Measurements from ENCODE around the gene TMOD2. TPM values are rescaled to one million over a fixed set of nuclear protein-coding genes. Genes with fewer than 3 reads are reported as not detected.

TMOD2 gene
- total and polyA plus RNA-seq, 2 of the 8 experiments (the other 6 are each of a cell fraction or from before 2014, with no cell fraction given): 0.80 to 6.5 TPM

DNA sequence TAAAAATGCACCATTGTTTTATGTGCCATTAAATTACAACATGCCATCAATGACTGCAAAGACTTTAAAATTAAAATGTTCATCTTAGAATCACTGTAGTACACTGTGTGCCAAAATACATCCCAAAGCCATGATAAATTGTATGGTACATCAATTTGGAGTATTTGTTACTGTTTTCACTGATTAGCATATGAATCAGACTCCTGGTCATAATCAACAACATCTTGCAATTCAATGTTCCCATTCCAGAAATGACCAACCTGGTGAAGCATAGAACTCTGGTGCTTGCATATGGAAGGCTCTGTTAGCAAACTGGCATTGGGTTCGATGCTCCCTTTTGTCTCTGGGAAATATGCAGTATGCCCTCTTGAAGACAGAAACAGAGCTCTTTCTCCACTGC lies 36.5 kb upstream of the TMOD2 start:
- WGBS, 2 experiments (ENCODE audit: extremely low coverage in 1 of 2, insufficient coverage in 1 of 2, insufficient read length in 1 of 2, insufficient replicate concordance in 2 of 2, low coverage in 1 of 2, low lambda C conversion rate in 2 of 2, missing lambda C conversion rate in 1 of 2): 91% methylated on average over 1 of the region's 1 CpG; no CpG with 5 or more reads in 1 of the 2 experiments
- H3K14ac ChIP-seq (ENCODE audit: insufficient read length): no peak overlapping the region
- no peak overlapping the region for H2BK12ac ChIP-seq (ENCODE audit: low read depth, low read length)
- H3K9me3 ChIP-seq (ENCODE audit: insufficient read depth in 2 of 2, low read depth in 1 of 2, low read length in 1 of 2): no peaks in the 10 kb centered on the region
- no peak overlapping the region for H3K9ac ChIP-seq (replicated peaks in 1 of 4; ENCODE audit: extremely low read depth in 1 of 4, low read depth in 3 of 4, low read length in 3 of 4)
- no peak overlapping the region for H2AFZ ChIP-seq (ENCODE audit: low read length)
- ChIA-PET CTCF (ENCODE audit: partially characterized antibody) (interaction anchor here (1.2 kb wide), 1 partner anchor 86 kb away, joined by 3 read pairs; no protein-coding TSS in a partner anchor), POLR2A (ENCODE audit: partially characterized antibody) (interaction anchor here (1.3 kb wide), 1 partner anchor 14 kb away, joined by 3 read pairs; no protein-coding TSS in a partner anchor)
- no peak overlapping the region for H3K18ac ChIP-seq (ENCODE audit: extremely low read depth, low read length)
- H4K20me1 ChIP-seq (replicated peaks in 1 of 2; ENCODE audit: control insufficient read depth in 1 of 2, insufficient read depth in 2 of 2, low read length in 2 of 2): no peaks in the 10 kb centered on the region
- H2BK15ac ChIP-seq (ENCODE audit: low read length): no peak overlapping the region
- no peak overlapping the region for H4K91ac ChIP-seq (replicated peaks; ENCODE audit: insufficient read length, low read length)
- no peak overlapping the region for H2AK5ac ChIP-seq (ENCODE audit: low read depth, low read length)
- H3K4ac ChIP-seq (replicated peaks; ENCODE audit: insufficient read length, low read depth, low read length): no peak overlapping the region
- H3K27ac ChIP-seq (ENCODE audit: low read depth, low read length): no peak overlapping the region
- no peak overlapping the region for H3K56ac ChIP-seq (replicated peaks; ENCODE audit: insufficient read length, low read depth, low read length)
- H4K5ac ChIP-seq (ENCODE audit: insufficient read length, low read depth, low read length): no peak overlapping the region
- H3K4me3 ChIP-seq (ENCODE audit: extremely low read depth in 1 of 4, insufficient read depth in 2 of 4, low read depth in 3 of 4, low read length in 4 of 4): no peak overlapping the region
- no peak overlapping the region for H2BK20ac ChIP-seq (ENCODE audit: low read length)
- no peak overlapping the region for H2BK120ac ChIP-seq (replicated peaks; ENCODE audit: low read depth, low read length)
- no peak overlapping the region for H2BK5ac ChIP-seq (ENCODE audit: low read depth, low read length)
- peaks cover 0 to 3% (median 0%) of the 10 kb centered on the region in 4 experiments; a peak in 1 of 7 replicates for H3K4me1 ChIP-seq (replicated peaks in 1 of 4; ENCODE audit: control insufficient read depth in 3 of 4, insufficient read depth in 4 of 4, low read length in 3 of 4)
- no peak overlapping the region for H3K23ac ChIP-seq (ENCODE audit: insufficient read length)
- no peak overlapping the region for H4K8ac ChIP-seq (ENCODE audit: extremely low read depth, insufficient read depth, low read length)
- H3K4me2 ChIP-seq (ENCODE audit: insufficient read depth in 1 of 2, low read depth in 2 of 2, low read length in 2 of 2): no peak overlapping the region
- H3K79me2 ChIP-seq (ENCODE audit: control insufficient read depth in 1 of 2, insufficient read depth in 2 of 2, low read length in 2 of 2): no peaks in the 10 kb centered on the region
- DNase-seq (ENCODE audit: low read depth in 1 of 2, low spot score in 2 of 2) (no peak), FAIRE-seq (no peak)
- no peaks in the 10 kb centered on the region for H3K79me1 ChIP-seq (ENCODE audit: low read depth, low read length)
- H3K23me2 ChIP-seq (ENCODE audit: low read depth, low read length): no peaks in the 10 kb centered on the region
- no peaks in the 10 kb centered on the region for H3K27me3 ChIP-seq (replicated peaks in 1 of 4; ENCODE audit: control insufficient read depth in 3 of 4, extremely low read depth in 1 of 4, insufficient read depth in 3 of 4, low read length in 3 of 4)
- peaks cover 0 to 3% (median under 1%) of the 10 kb centered on the region in 4 experiments; a peak in 4 of 8 replicates for H3K36me3 ChIP-seq (ENCODE audit: control insufficient read depth in 2 of 4, insufficient read depth in 4 of 4, low read length in 3 of 4)
- TF ChIP-seq NRF1 (IDR thresholded peaks at IDR 0.05; ENCODE audit: low read depth, low read length): no peak
- TF ChIP-seq, protein P1, sequence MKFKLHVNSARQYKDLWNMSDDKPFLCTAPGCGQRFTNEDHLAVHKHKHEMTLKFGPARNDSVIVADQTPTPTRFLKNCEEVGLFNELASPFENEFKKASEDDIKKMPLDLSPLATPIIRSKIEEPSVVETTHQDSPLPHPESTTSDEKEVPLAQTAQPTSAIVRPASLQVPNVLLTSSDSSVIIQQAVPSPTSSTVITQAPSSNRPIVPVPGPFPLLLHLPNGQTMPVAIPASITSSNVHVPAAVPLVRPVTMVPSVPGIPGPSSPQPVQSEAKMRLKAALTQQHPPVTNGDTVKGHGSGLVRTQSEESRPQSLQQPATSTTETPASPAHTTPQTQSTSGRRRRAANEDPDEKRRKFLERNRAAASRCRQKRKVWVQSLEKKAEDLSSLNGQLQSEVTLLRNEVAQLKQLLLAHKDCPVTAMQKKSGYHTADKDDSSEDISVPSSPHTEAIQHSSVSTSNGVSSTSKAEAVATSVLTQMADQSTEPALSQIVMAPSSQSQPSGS (IDR thresholded peaks at IDR 0.05; ENCODE audit: low read length): no peak
- TF ChIP-seq HDAC6 (IDR thresholded peaks at IDR 0.05; ENCODE audit: low read depth, low read length): no peak
- TF ChIP-seq JUN (IDR thresholded peaks at IDR 0.05; ENCODE audit: low read depth, low read length): no peak
- no peak for TF ChIP-seq USF2 (IDR thresholded peaks at IDR 0.05; ENCODE audit: low read length)
- no peak for TF ChIP-seq YY1 (IDR thresholded peaks at IDR 0.05; ENCODE audit: low read depth, low read length)
- no peak for TF ChIP-seq KDM4A (IDR thresholded peaks at IDR 0.05; ENCODE audit: low read depth, low read length, severe bottlenecking)
- TF ChIP-seq, protein P2, sequence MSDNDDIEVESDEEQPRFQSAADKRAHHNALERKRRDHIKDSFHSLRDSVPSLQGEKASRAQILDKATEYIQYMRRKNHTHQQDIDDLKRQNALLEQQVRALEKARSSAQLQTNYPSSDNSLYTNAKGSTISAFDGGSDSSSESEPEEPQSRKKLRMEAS (IDR thresholded peaks at IDR 0.05): no peak
- no peak for TF ChIP-seq SIN3A (conservative IDR thresholded peaks at IDR 0.05 in 1 of 2, IDR thresholded peaks at IDR 0.05 in 1 of 2; ENCODE audit: low read depth in 1 of 2, low read length in 2 of 2)
- no peak for TF ChIP-seq KDM5A (IDR thresholded peaks at IDR 0.05; ENCODE audit: low read length)
- TF ChIP-seq CHD2 (IDR thresholded peaks at IDR 0.05; ENCODE audit: low read length): no peak

Data from H1 (cell line).